ENCODE measurements around the gene TMEM220.

Gene TMEM220

DNA sequence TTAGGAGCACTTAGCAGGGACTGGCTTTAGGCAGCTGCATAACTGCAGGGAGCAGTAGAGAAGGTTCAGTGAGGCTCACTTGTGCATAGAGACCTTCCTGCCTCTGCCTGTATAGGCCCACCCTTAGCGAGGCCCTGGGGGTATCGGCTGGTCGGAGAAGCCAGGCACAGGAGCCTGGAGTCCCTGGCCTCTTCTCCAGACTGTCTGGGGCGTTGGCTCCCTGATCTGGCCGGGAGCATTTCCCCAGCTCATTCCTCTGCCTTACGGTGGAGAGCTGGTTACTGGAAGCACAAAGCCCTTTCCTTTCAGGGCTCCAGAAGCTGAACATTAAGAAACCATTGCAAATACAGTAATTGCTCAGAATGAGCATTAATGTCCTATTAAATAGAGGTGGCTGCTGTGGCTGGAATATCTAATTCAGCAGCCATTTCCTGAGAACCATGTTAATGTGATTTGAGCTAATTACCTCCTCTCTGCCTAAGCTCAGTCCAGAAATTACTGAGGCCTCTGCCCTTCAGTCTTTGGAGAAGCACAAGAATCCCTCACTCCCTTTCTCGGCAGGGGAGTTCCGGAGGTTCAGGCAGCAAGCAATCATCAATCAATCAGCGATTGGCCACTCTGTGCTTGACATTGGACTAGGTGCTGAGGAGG lies 18.8 kb upstream of the TMEM220 start:
- TF ChIP-seq EP300 (IDR thresholded peaks at IDR 0.05; ENCODE audit: borderline replicate concordance) (no peak), YY1 (IDR thresholded peaks at IDR 0.05; ENCODE audit: low read depth) (no peak), NFIC (IDR thresholded peaks at IDR 0.05) (no peak), TAF1 (IDR thresholded peaks at IDR 0.05; ENCODE audit: low read depth) (no peak), TCF12 (IDR thresholded peaks at IDR 0.05; ENCODE audit: low read depth) (no peak), RAD21 (IDR thresholded peaks at IDR 0.05; ENCODE audit: low read depth) (no peak)
- TF ChIP-seq, protein P1, sequence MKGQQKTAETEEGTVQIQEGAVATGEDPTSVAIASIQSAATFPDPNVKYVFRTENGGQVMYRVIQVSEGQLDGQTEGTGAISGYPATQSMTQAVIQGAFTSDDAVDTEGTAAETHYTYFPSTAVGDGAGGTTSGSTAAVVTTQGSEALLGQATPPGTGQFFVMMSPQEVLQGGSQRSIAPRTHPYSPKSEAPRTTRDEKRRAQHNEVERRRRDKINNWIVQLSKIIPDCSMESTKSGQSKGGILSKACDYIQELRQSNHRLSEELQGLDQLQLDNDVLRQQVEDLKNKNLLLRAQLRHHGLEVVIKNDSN (IDR thresholded peaks at IDR 0.05), result no peak
- TF ChIP-seq, protein P2, sequence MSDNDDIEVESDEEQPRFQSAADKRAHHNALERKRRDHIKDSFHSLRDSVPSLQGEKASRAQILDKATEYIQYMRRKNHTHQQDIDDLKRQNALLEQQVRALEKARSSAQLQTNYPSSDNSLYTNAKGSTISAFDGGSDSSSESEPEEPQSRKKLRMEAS (IDR thresholded peaks at IDR 0.05), result no peak

DNA sequence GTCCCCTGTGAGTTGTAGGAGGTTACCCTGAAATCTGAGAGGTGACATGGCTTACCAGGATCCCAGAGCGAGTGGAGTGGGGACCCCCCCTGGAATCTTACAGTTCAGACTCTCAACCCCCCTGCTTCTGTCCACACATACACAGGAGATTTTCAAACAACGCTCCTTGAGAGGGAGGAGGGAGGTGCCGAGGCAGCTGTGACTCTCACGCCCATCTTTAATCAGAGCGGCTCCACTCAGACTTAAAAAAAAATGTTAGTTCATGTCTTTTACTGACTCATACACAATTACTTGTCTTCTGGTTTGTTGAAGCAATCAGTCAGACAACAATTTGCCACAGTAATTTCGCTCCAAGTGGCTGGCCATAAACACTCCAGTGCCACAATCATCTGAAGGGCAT lies 15.4 kb upstream of the TMEM220 start:
- TF ChIP-seq YY1 (IDR thresholded peaks at IDR 0.05; ENCODE audit: low read depth), result no peak
- TF ChIP-seq, protein P3, sequence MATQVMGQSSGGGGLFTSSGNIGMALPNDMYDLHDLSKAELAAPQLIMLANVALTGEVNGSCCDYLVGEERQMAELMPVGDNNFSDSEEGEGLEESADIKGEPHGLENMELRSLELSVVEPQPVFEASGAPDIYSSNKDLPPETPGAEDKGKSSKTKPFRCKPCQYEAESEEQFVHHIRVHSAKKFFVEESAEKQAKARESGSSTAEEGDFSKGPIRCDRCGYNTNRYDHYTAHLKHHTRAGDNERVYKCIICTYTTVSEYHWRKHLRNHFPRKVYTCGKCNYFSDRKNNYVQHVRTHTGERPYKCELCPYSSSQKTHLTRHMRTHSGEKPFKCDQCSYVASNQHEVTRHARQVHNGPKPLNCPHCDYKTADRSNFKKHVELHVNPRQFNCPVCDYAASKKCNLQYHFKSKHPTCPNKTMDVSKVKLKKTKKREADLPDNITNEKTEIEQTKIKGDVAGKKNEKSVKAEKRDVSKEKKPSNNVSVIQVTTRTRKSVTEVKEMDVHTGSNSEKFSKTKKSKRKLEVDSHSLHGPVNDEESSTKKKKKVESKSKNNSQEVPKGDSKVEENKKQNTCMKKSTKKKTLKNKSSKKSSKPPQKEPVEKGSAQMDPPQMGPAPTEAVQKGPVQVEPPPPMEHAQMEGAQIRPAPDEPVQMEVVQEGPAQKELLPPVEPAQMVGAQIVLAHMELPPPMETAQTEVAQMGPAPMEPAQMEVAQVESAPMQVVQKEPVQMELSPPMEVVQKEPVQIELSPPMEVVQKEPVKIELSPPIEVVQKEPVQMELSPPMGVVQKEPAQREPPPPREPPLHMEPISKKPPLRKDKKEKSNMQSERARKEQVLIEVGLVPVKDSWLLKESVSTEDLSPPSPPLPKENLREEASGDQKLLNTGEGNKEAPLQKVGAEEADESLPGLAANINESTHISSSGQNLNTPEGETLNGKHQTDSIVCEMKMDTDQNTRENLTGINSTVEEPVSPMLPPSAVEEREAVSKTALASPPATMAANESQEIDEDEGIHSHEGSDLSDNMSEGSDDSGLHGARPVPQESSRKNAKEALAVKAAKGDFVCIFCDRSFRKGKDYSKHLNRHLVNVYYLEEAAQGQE (IDR thresholded peaks at IDR 0.05; ENCODE audit: low read depth), result no peak
- TF ChIP-seq TAF1 (IDR thresholded peaks at IDR 0.05; ENCODE audit: low read depth), result no peak
- no peak for TF ChIP-seq ZBTB7A (IDR thresholded peaks at IDR 0.05; ENCODE audit: low read depth)
- no peak for TF ChIP-seq EGR1 (IDR thresholded peaks at IDR 0.05)
- TF ChIP-seq NFIC (IDR thresholded peaks at IDR 0.05), result no peak
- no peak for TF ChIP-seq RAD21 (IDR thresholded peaks at IDR 0.05; ENCODE audit: low read depth)
- TF ChIP-seq, protein P2 (IDR thresholded peaks at IDR 0.05), result no peak
- TF ChIP-seq, protein P1 (IDR thresholded peaks at IDR 0.05), result no peak
- no peak for TF ChIP-seq TEAD4 (IDR thresholded peaks at IDR 0.05)
- TF ChIP-seq EP300 (IDR thresholded peaks at IDR 0.05; ENCODE audit: borderline replicate concordance), result no peak
- no peak for TF ChIP-seq FOXM1 (IDR thresholded peaks at IDR 0.05; ENCODE audit: borderline replicate concordance, low read depth)
- no peak for TF ChIP-seq TCF12 (IDR thresholded peaks at IDR 0.05; ENCODE audit: low read depth)
- no peak for TF ChIP-seq CREB1 (IDR thresholded peaks at IDR 0.05; ENCODE audit: low read depth)
- no peak for TF ChIP-seq CEBPB (IDR thresholded peaks at IDR 0.05)

DNA sequence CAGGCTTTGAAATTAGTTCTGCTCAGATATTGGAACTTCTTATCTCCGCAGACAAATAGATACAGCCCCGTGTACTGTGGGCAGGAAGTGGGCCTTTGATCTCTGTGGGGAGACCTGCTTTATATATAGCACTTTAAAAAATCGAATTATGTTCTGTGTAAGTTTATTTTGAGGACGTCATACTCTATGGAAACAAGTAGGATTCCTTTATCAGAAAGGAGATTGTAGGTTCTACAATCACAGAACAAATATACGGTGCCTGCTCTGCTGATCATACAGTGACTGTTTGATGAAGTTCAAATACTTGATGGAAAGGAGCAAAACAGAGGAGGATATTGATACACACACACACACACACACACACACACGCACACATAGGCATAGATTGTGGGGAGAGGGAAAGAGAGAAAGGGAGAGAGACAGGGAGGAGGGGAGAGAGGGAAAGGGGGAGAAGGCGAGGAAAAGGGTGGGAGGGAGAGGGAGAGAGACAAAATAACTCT lies 14.7 kb upstream of the TMEM220 start:
- TF ChIP-seq YY1 (IDR thresholded peaks at IDR 0.05; ENCODE audit: low read depth) (no peak), EGR1 (IDR thresholded peaks at IDR 0.05) (no peak)
- TF ChIP-seq, protein P2 (IDR thresholded peaks at IDR 0.05), result no peak

DNA sequence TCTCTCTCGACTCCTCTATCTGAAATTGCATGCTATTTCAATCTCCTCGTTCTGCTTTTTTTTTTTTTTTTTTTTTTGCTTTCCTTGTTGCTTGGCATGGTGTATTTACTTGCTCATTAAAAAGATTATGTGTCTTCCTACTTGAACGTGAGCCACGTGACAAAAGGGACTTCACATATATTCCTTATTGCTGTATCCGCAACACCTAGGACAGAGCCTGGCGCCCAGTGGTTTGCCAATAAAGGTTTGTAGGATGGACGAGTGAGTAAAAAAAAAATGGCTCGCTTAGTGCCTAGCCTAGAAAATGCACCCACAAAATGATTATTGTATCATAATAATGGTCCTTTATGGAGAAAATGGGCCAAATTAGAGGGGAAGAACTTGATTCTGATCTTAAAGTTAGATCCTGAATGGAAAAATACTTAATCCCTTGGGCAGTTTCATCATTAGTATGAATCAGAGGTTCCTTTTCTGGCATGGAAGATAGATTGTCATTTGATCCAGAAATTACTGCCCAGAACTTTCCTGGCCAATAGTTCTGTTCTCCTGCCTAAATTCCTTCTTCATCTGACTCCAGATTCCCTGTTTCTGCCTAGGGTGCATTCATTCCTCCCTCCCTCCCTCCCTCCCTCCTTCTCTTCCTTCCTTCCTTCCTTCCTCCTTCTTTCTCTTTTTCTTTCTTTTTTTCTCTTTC lies 13.6 kb upstream of the TMEM220 start:
- TF ChIP-seq EGR1 (IDR thresholded peaks at IDR 0.05) (no peak), NFIC (IDR thresholded peaks at IDR 0.05) (no peak), TAF1 (IDR thresholded peaks at IDR 0.05; ENCODE audit: low read depth) (no peak), TCF12 (IDR thresholded peaks at IDR 0.05; ENCODE audit: low read depth) (no peak)

DNA sequence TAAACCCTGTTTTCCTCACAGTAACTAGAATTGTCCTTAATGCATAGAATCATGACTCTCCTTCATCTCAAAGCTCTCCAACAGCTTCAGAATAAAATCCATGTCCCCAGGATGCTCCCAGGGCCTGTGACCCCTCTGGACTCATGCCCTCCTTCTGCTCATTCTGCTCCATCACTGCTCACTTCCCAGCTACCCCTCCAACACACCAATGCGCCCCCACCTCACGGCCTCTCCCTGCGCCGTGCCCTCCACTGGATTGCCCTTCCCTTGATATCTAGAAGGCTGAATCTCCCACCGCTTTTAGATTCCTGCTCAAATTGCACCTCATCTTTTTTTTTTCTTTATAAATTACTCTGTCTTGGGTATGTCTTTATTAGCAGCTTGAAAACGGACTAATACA lies 12.6 kb upstream of the TMEM220 start:
- TF ChIP-seq ZBTB7A (IDR thresholded peaks at IDR 0.05; ENCODE audit: low read depth), result no peak
- no peak for TF ChIP-seq TCF12 (IDR thresholded peaks at IDR 0.05; ENCODE audit: low read depth)
- no peak for TF ChIP-seq FOXM1 (IDR thresholded peaks at IDR 0.05; ENCODE audit: borderline replicate concordance, low read depth)
- no peak for TF ChIP-seq RAD21 (IDR thresholded peaks at IDR 0.05; ENCODE audit: low read depth)
- TF ChIP-seq TEAD4 (IDR thresholded peaks at IDR 0.05), result no peak
- TF ChIP-seq, protein P2 (IDR thresholded peaks at IDR 0.05), result no peak
- no peak for TF ChIP-seq TAF1 (IDR thresholded peaks at IDR 0.05; ENCODE audit: low read depth)
- TF ChIP-seq, protein P3 (IDR thresholded peaks at IDR 0.05; ENCODE audit: low read depth), result no peak
- TF ChIP-seq CREB1 (IDR thresholded peaks at IDR 0.05; ENCODE audit: low read depth), result no peak
- no peak for TF ChIP-seq YY1 (IDR thresholded peaks at IDR 0.05; ENCODE audit: low read depth)
- no peak for TF ChIP-seq EGR1 (IDR thresholded peaks at IDR 0.05)
- no peak for TF ChIP-seq EP300 (IDR thresholded peaks at IDR 0.05; ENCODE audit: borderline replicate concordance)
- TF ChIP-seq NFIC (IDR thresholded peaks at IDR 0.05), result no peak
- no peak for TF ChIP-seq CEBPB (IDR thresholded peaks at IDR 0.05)
